CD4-positive, CD25-positive, alpha-beta regulatory T cell (primary cell): ENCODE measurements around the gene SLX4. TPM values are rescaled to one million over a fixed set of nuclear protein-coding genes. Genes with fewer than 3 reads are reported as not detected.

Source experiments
- ATAC-seq, 2 donors: fragments of 150-1000 bp; cut with Tn5 transposase; one replicate each; pipeline ENCODE4 v1.10.0; 2021; ENCODE audit warnings: low read depth in 2 of 2, moderate number of reproducible peaks in 2 of 2, moderate library complexity in 1 of 2
- DNase-seq, 3 donors: peaks; one replicate each; pipeline versions ENCODE4 v3.0.0 to v3.0.0-alpha.2; 2012 to 2022; ENCODE audit warnings: mixed read lengths in 1 of 3
- H3K27ac ChIP-seq: one replicate; pipeline ENCODE4 v1.7.0; 2013; ENCODE audit warnings: mild to moderate bottlenecking, low read length; ENCODE audit not compliant: insufficient read depth, poor library complexity, severe bottlenecking
- H3K27me3 ChIP-seq: one replicate; pipeline ENCODE4 v1.7.0; 2013; ENCODE audit warnings: low read length; ENCODE audit not compliant: control insufficient read depth, insufficient read depth
- H3K36me3 ChIP-seq: one replicate; pipeline ENCODE4 v1.7.0; 2013; ENCODE audit warnings: mild to moderate bottlenecking, low read length, moderate library complexity; ENCODE audit not compliant: control insufficient read depth, insufficient read depth
- H3K4me1 ChIP-seq: 2 replicates; pipeline ENCODE4 v1.7.0; 2013; ENCODE audit warnings: mild to moderate bottlenecking, low read length; ENCODE audit not compliant: insufficient read depth, control insufficient read depth, poor library complexity, severe bottlenecking
- H3K4me3 ChIP-seq: one replicate; pipeline ENCODE4 v1.7.0; 2013; ENCODE audit warnings: low read depth, mild to moderate bottlenecking, low read length, moderate library complexity
- H3K9me3 ChIP-seq, 2 experiments: 1 replicate in 1 of 2; 2 replicates in 1 of 2; pipeline ENCODE4 v1.7.0; 2013; ENCODE audit warnings: low read length in 2 of 2, mild to moderate bottlenecking in 1 of 2, moderate library complexity in 1 of 2; ENCODE audit not compliant: control insufficient read depth in 2 of 2
- H3K27ac Mint-ChIP-seq, 3 donors: one replicate each; pipeline ENCODE4 v1.8.0; 2020 to 2022; ENCODE audit warnings: mild to moderate bottlenecking in 3 of 3, mixed read lengths in 3 of 3, moderate library complexity in 2 of 3
- H3K27me3 Mint-ChIP-seq: one replicate; pipeline ENCODE4 v1.8.0; 2022; ENCODE audit warnings: mild to moderate bottlenecking, mixed read lengths
- H3K36me3 Mint-ChIP-seq: one replicate; pipeline ENCODE4 v1.8.0; 2020; ENCODE audit warnings: mixed read lengths
- H3K4me1 Mint-ChIP-seq, 4 donors: one replicate each; pipeline ENCODE4 v1.8.0; 2020 to 2022; ENCODE audit warnings: mixed read lengths in 4 of 4, mild to moderate bottlenecking in 1 of 4
- H3K4me3 Mint-ChIP-seq, 4 donors: one replicate each; pipeline ENCODE4 v1.8.0; 2020 to 2022; ENCODE audit warnings: mild to moderate bottlenecking in 4 of 4, mixed read lengths in 4 of 4, moderate library complexity in 3 of 4
- H3K9me3 Mint-ChIP-seq, 7 donors: one replicate each; pipeline ENCODE4 v1.8.0; 2020 to 2022; ENCODE audit warnings: mixed read lengths in 7 of 7, mild to moderate bottlenecking in 3 of 7, moderate library complexity in 2 of 7
- polyA plus RNA-seq, 4 donors: library from polyadenylated mRNA; unstranded; fragments of 300-500 nt; fragmentation: Illumina TruSeq; gene quantifications; one replicate each; pipeline ENCODE4 v1.2.3, GENCODE V29; 2021
- total RNA-seq: library from RNA; stranded (reverse); gene quantifications from one replicate; pipeline ENCODE4 v1.2.3, GENCODE V29; 2022

The SLX4 gene
- total and polyA plus RNA-seq, 5 donors from 2014 or later, result 0.24 to 5.4 (median 0.46) TPM

DNA sequence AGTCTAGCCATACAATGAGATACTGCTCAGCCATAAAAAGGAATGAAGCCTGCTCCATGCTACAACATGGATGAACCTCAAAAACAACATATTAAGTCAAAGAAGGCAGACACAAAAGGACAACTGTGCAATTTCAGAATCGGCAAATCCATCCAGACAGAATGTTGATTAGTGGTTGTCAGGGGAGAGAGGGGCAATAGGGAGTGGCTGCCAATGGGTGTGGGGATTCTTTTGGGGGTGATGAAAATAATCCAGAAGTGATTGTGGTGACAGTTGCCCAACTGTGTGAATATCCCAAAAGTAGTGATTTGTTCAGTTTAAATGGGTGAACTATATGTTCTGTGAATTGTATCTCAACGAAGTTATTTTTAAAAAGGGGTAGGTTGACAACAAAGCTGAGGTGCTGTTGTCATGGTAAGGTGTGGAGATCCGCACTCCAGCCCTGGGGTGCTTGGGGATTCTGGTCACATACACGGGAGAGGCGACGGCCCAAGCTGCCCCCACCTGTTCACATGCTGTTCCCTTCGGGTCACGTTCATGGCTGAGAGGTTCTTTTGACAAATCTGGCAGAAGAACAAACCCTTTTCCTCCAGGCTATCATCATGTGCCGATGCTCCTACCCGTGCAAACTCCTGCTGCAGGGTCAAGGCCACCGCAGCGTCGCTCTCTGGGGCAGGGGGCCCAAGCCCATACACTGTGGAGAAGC, 9.6 kb downstream of the SLX4 start:
- H3K4me1 Mint-ChIP-seq, result peaks cover 0 to 6% (median 2%) of the 10 kb centered on the region in 4 donors
- Histone ChIP-seq H3K4me1 (no peaks in the 10 kb centered on the region), H3K4me3 (no peak overlapping the region), H3K27me3 (no peaks in the 10 kb centered on the region), H3K9me3 (no peaks in the 10 kb centered on the region), H3K36me3 (peaks cover 11% of the 10 kb centered on the region), H3K27ac (no peak overlapping the region)
- DNase-seq, result no peak
- H3K27me3 Mint-ChIP-seq, result no peaks in the 10 kb centered on the region
- H3K36me3 Mint-ChIP-seq, result peaks cover 17% of the 10 kb centered on the region
- no peak overlapping the region for H3K4me3 Mint-ChIP-seq
- no peak for ATAC-seq
- peak overlapping the region in 2 of 3 donors; percentile 44 to 81 for H3K27ac Mint-ChIP-seq
- no peaks in the 10 kb centered on the region for H3K9me3 Mint-ChIP-seq

DNA sequence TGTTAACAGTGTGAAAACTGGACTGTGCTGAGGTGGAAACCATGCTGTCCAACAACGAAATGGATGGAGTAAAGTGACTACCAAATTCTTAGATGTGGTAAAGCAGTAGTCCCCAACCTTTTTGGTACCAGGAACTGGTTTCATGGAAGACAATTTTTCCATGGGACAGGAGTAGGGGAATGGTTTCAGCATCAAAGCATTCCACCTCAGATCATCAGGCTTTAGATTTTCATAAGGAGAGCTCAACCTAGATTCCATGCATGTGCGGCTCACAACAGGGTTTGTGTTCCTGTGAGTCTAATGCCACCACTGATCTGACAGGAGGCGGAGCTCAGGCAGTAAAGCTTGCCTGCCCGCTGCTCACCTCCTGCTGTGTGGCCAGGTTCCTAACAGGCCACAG, 11.5 kb downstream of the SLX4 start:
- Histone ChIP-seq H3K4me3 (no peak overlapping the region), H3K27me3 (no peaks in the 10 kb centered on the region), H3K9me3 (no peaks in the 10 kb centered on the region), H3K27ac (no peak overlapping the region), H3K36me3 (peaks cover 11% of the 10 kb centered on the region), H3K4me1 (no peaks in the 10 kb centered on the region)
- DNase-seq (no peak), ATAC-seq (no peak)
- Mint-ChIP-seq H3K4me3 (no peak overlapping the region), H3K27me3 (no peaks in the 10 kb centered on the region), H3K27ac (no peak overlapping the region), H3K36me3 (peaks cover 17% of the 10 kb centered on the region), H3K4me1 (peaks cover 0 to 2% (median 0%) of the 10 kb centered on the region in 4 donors), H3K9me3 (no peaks in the 10 kb centered on the region)

DNA sequence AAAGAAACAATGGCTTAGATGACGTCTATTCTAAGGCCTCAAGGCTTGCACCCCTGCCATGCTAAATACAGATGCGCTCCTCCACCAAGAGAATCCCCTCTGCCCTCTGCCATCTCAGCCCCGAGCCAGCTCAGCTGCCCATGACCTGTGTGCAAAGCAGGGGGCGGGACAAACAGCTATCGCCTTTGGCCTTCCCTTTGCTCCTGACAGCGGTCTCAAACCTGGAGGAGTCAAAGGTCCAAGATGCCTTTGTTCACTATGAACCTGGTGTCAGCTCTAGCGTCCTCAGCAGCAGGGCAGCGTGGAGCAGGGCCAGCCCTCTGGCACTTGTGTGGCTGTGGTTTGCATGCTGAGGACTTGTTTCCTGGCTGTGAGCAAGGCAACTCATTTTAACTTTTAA, 12.3 kb downstream of the SLX4 start:
- H3K4me1 Mint-ChIP-seq, result peaks cover 0 to 2% (median 0%) of the 10 kb centered on the region in 4 donors
- no peak overlapping the region for H3K4me3 Mint-ChIP-seq
- Histone ChIP-seq H3K27me3 (no peaks in the 10 kb centered on the region), H3K4me1 (no peaks in the 10 kb centered on the region), H3K36me3 (peaks cover 11% of the 10 kb centered on the region), H3K9me3 (no peaks in the 10 kb centered on the region), H3K27ac (no peak overlapping the region), H3K4me3 (no peak overlapping the region)
- no peaks in the 10 kb centered on the region for H3K27me3 Mint-ChIP-seq
- no peaks in the 10 kb centered on the region for H3K9me3 Mint-ChIP-seq
- no peak for ATAC-seq
- DNase-seq, result no peak
- no peak overlapping the region for H3K27ac Mint-ChIP-seq
- H3K36me3 Mint-ChIP-seq, result peaks cover 17% of the 10 kb centered on the region

DNA sequence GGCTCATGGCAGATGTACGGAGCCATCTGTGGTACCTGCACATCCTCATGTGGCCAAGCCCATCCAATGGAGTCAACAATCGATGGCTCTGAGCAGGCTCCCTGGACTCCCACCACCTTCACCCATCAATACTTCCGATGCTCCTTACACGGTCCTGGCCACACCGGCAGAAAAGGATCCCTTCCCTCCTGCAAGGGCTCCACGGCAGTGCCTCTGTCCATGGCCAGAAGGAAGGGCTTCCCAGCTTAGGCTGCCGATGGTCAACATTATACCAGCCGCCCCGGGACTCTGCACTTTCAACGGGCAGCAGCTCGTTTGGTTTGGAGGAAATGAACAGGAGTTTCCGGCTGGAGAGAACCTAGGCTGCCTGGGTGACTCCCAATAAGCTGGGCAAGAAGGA, 13.2 kb downstream of the SLX4 start:
- Histone ChIP-seq H3K27me3 (no peaks in the 10 kb centered on the region), H3K36me3 (peaks cover 11% of the 10 kb centered on the region), H3K4me3 (no peak overlapping the region), H3K9me3 (no peaks in the 10 kb centered on the region), H3K4me1 (no peaks in the 10 kb centered on the region), H3K27ac (no peak overlapping the region)
- Mint-ChIP-seq H3K9me3 (no peaks in the 10 kb centered on the region), H3K4me1 (peaks cover 0 to 2% (median 0%) of the 10 kb centered on the region in 4 donors), H3K27me3 (no peaks in the 10 kb centered on the region), H3K36me3 (peaks cover 16% of the 10 kb centered on the region), H3K27ac (no peak overlapping the region), H3K4me3 (no peak overlapping the region)
- no peak for ATAC-seq
- no peak for DNase-seq

GRCh38 chr16:3597676-3598075, 13.7 kb downstream of the SLX4 start:
- H3K36me3 ChIP-seq, result peaks cover 10% of the 10 kb centered on the region
- Mint-ChIP-seq H3K27ac (no peak overlapping the region), H3K27me3 (no peaks in the 10 kb centered on the region), H3K4me1 (peaks cover 0 to 2% (median 0%) of the 10 kb centered on the region in 4 donors), H3K9me3 (no peaks in the 10 kb centered on the region), H3K4me3 (no peak overlapping the region), H3K36me3 (peaks cover 17% of the 10 kb centered on the region)
- no peaks in the 10 kb centered on the region for H3K4me1 ChIP-seq
- H3K9me3 ChIP-seq, result no peaks in the 10 kb centered on the region
- no peaks in the 10 kb centered on the region for H3K27me3 ChIP-seq
- no peak for DNase-seq
- H3K27ac ChIP-seq, result no peak overlapping the region
- no peak overlapping the region for H3K4me3 ChIP-seq
- no peak for ATAC-seq

GRCh38 chr16:3597226-3597625, 14.2 kb downstream of the SLX4 start:
- Mint-ChIP-seq H3K4me3 (no peak overlapping the region), H3K4me1 (peaks cover 0 to 2% (median 0%) of the 10 kb centered on the region in 4 donors), H3K9me3 (no peaks in the 10 kb centered on the region), H3K27me3 (no peaks in the 10 kb centered on the region), H3K36me3 (peaks cover 17% of the 10 kb centered on the region), H3K27ac (no peak overlapping the region)
- Histone ChIP-seq H3K4me3 (no peak overlapping the region), H3K36me3 (peaks cover 7% of the 10 kb centered on the region), H3K9me3 (no peaks in the 10 kb centered on the region), H3K27me3 (no peaks in the 10 kb centered on the region), H3K27ac (no peak overlapping the region), H3K4me1 (no peaks in the 10 kb centered on the region)
- ATAC-seq (no peak), DNase-seq (no peak)

DNA sequence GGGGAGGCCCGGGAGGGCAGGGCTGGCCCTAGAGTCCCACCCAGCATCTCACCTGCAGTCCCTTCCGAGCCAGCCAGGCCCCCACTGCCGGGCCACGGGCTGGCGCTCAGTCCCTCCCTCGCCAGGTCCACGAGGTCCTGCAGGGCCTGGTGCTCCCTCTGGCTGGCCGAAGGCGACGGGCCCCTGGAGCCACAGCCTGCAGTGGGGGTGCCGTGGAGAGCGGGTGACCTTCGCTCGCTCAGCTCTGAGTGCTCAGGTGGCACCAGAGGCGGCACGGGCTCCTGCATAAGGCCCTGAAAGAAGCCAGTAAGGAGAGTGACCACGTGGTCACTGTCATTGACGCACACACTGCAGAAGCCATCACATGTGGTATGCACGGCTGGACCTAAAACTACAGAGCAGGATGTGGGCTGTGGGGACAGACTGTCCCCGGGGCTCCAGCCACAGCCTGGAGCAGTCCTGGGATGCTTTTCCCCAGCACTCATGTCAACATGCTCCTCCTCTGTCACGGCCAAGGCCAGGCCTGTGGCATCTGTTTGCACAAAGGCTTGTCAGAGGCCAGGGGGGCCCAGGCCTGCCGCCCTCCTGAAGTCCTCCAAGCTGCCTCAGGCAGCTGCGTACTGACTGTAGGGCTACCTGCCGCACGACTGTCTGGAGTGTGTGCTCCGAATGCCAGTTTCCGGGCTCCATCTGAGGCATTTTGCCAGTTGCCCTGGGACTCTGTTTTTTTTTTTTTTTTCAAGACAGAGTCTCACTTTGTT, 15.1 kb downstream of the SLX4 start:
- H3K27ac ChIP-seq, result no peak overlapping the region
- DNase-seq, result no peak
- H3K4me3 ChIP-seq, result no peak overlapping the region
- no peak overlapping the region for H3K4me3 Mint-ChIP-seq
- no peaks in the 10 kb centered on the region for H3K4me1 ChIP-seq
- H3K36me3 ChIP-seq, result peaks cover 7% of the 10 kb centered on the region
- no peak for ATAC-seq
- no peak overlapping the region for H3K27ac Mint-ChIP-seq
- H3K9me3 ChIP-seq, result no peaks in the 10 kb centered on the region
- H3K36me3 Mint-ChIP-seq, result peaks cover 12% of the 10 kb centered on the region
- no peaks in the 10 kb centered on the region for H3K9me3 Mint-ChIP-seq
- no peaks in the 10 kb centered on the region for H3K27me3 Mint-ChIP-seq
- H3K4me1 Mint-ChIP-seq, result no peaks in the 10 kb centered on the region
- no peaks in the 10 kb centered on the region for H3K27me3 ChIP-seq
